ENCODE results near the gene AFG3L2. TPM values are rescaled to one million over a fixed set of nuclear protein-coding genes. Genes with fewer than 3 reads are reported as not detected.
"Not testable (repeated sequence)": the region's sequence is repeated elsewhere in the genome, so short reads cannot be mapped to it uniquely, and the experiment has no call there.

The AFG3L2 gene
- total RNA-seq, 5 donors from 2014 or later (not counting 1 experiment from before 2014, with no cell fraction given), result 30.6 to 37.4 (median 36.3) TPM

DNA sequence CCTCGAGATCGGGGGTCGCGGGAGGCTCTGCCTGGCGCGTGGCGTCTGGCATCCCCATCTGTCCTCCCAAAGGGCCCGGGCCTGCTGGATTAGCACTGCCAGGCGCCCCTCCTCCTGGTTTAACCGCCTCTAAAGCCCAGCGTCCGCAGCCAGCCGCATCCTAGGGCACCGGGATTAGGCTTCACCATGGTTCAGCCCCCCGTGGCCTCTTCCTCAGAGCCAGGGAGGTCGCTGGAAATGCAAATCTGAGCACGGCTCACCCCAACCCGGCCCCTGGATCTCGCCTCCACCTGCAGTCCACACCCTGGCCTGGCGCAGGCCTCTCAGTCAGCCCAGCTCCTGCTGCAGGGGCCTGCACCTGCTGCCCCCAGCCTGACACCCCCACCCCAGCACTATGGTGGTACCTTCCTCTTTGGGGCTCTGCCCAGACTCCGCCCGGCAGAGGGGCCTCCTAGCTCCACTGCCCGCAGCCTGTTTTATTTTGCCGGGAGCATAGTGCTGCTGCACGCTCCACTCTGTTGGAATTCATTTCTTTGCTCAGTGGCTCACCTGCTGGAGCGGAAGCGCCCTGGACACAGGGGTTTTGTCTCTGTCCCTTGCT, 43.9 kb upstream of the AFG3L2 start:
- CTCF ChIA-PET, result no interaction called here
- DNase-seq, result no peak
- Mint-ChIP-seq H3K9me3 (no peaks in the 10 kb centered on the region), H3K27me3 (peaks cover 7% of the 10 kb centered on the region in 2 donors), H3K36me3 (no peaks in the 10 kb centered on the region), H3K27ac (no peak overlapping the region), H3K4me3 (peak overlapping the region; percentile 65 to 89 (median 75)), H3K4me1 (peaks cover 5 to 7% (median 7%) of the 10 kb centered on the region in 3 donors)
- ATAC-seq (replicated peaks in 1 of 4), result no peak
- no peaks in the 10 kb centered on the region for H3K36me3 ChIP-seq (ENCODE audit: control insufficient read depth in 2 of 2, extremely low read depth in 1 of 2, insufficient read depth in 1 of 2, low read length in 1 of 2)
- H3K4me3 ChIP-seq (ENCODE audit: control insufficient read depth in 1 of 2, extremely low read depth in 1 of 2, low read length in 1 of 2), result no peak overlapping the region
- POLR2A ChIA-PET, result no interaction called here
- peaks cover 0 to 22% of the 10 kb centered on the region in 2 experiments for H3K27me3 ChIP-seq (replicated peaks in 1 of 2; ENCODE audit: control insufficient read depth in 2 of 2, extremely low read depth in 1 of 2, insufficient read depth in 2 of 2, low read length in 1 of 2)
- 66% methylated on average over 23 of the region's 27 CpGs for WGBS (ENCODE audit: insufficient coverage)
- no peaks in the 10 kb centered on the region for H3K9me3 ChIP-seq
- H3K27ac ChIP-seq (ENCODE audit: low read length), result no peak overlapping the region
- peaks cover 0 to 13% of the 10 kb centered on the region in 2 experiments for H3K4me1 ChIP-seq (ENCODE audit: control insufficient read depth in 1 of 2, extremely low read depth in 1 of 2, insufficient read depth in 2 of 2, low read length in 2 of 2)

GRCh38 chr18:12417687-12418086, 40.7 kb upstream of the AFG3L2 start:
- Histone ChIP-seq H3K36me3 (ENCODE audit: control insufficient read depth in 2 of 2, extremely low read depth in 1 of 2, insufficient read depth in 1 of 2, low read length in 1 of 2) (no peaks in the 10 kb centered on the region), H3K27me3 (replicated peaks in 1 of 2; ENCODE audit: control insufficient read depth in 2 of 2, extremely low read depth in 1 of 2, insufficient read depth in 2 of 2, low read length in 1 of 2) (peaks cover 0 to 19% of the 10 kb centered on the region in 2 experiments), H3K27ac (ENCODE audit: low read length) (no peak overlapping the region), H3K9me3 (no peaks in the 10 kb centered on the region), H3K4me3 (ENCODE audit: control insufficient read depth in 1 of 2, extremely low read depth in 1 of 2, low read length in 1 of 2) (no peak overlapping the region), H3K4me1 (ENCODE audit: control insufficient read depth in 1 of 2, extremely low read depth in 1 of 2, insufficient read depth in 2 of 2, low read length in 2 of 2) (peaks cover 0 to 13% of the 10 kb centered on the region in 2 experiments)
- ATAC-seq (replicated peaks in 1 of 4), result no peak
- ChIA-PET CTCF (interaction anchor here in 1 of 2 donors (0.6 kb wide), 1 partner anchor 270 kb away, joined by 3 read pairs; no protein-coding TSS in a partner anchor), POLR2A (no interaction called here)
- Mint-ChIP-seq H3K36me3 (no peaks in the 10 kb centered on the region), H3K4me1 (peaks cover 5 to 7% (median 7%) of the 10 kb centered on the region in 3 donors), H3K4me3 (no peak overlapping the region), H3K9me3 (no peaks in the 10 kb centered on the region), H3K27me3 (peaks cover 2 to 7% of the 10 kb centered on the region in 2 donors), H3K27ac (no peak overlapping the region)
- 100% methylated on average over 2 of the region's 4 CpGs for WGBS (ENCODE audit: insufficient coverage)
- no peak for DNase-seq

GRCh38 chr18:12416098-12416729, 39.2 kb upstream of the AFG3L2 start:
- H3K36me3 Mint-ChIP-seq, result no peaks in the 10 kb centered on the region
- Histone ChIP-seq H3K27me3 (replicated peaks in 1 of 2; ENCODE audit: control insufficient read depth in 2 of 2, extremely low read depth in 1 of 2, insufficient read depth in 2 of 2, low read length in 1 of 2) (peaks cover 0 to 13% of the 10 kb centered on the region in 2 experiments), H3K4me3 (ENCODE audit: control insufficient read depth in 1 of 2, extremely low read depth in 1 of 2, low read length in 1 of 2) (no peak overlapping the region), H3K36me3 (ENCODE audit: control insufficient read depth in 2 of 2, extremely low read depth in 1 of 2, insufficient read depth in 1 of 2, low read length in 1 of 2) (no peaks in the 10 kb centered on the region), H3K9me3 (no peaks in the 10 kb centered on the region), H3K27ac (ENCODE audit: low read length) (no peak overlapping the region), H3K4me1 (ENCODE audit: control insufficient read depth in 1 of 2, extremely low read depth in 1 of 2, insufficient read depth in 2 of 2, low read length in 2 of 2) (peaks cover 0 to 13% of the 10 kb centered on the region in 2 experiments)
- no peak overlapping the region for H3K27ac Mint-ChIP-seq
- H3K4me1 Mint-ChIP-seq, result peaks cover 3 to 6% (median 5%) of the 10 kb centered on the region in 3 donors
- WGBS (ENCODE audit: insufficient coverage), result 100% methylated on average over 2 of the region's 5 CpGs
- POLR2A ChIA-PET, result no interaction called here
- DNase-seq, result no peak
- CTCF ChIA-PET, result interaction anchor here in 1 of 2 donors (0.6 kb wide), 1 partner anchor 144 kb away, joined by 8 read pairs; no protein-coding TSS in a partner anchor
- ATAC-seq (replicated peaks in 1 of 4), result no peak
- H3K27me3 Mint-ChIP-seq, result peaks cover 0 to 5% of the 10 kb centered on the region in 2 donors
- H3K4me3 Mint-ChIP-seq, result no peak overlapping the region
- H3K9me3 Mint-ChIP-seq, result no peaks in the 10 kb centered on the region

DNA sequence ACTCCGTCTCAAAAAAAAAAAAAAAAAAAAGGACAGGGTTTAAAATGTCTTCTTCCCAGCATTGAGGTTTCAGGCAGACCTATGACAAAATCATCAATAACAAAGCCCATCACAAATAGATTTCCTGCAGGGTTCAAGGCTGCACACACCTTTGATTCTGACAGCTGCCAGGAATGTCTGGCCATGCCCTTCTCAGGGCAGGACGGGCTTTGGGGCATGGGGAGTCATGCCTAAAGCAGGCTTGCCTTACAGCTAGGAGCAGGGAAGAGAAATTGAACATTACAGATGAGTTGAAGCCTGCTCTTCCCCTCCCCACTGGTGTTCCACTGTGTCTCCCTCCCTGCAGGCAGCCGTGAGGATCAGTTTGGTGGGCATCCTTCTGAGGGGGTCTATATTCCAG, 34.4 kb upstream of the AFG3L2 start:
- Mint-ChIP-seq H3K4me3 (no peak overlapping the region), H3K27ac (no peak overlapping the region), H3K9me3 (no peaks in the 10 kb centered on the region), H3K36me3 (no peaks in the 10 kb centered on the region), H3K27me3 (peaks cover 0 to under 1% of the 10 kb centered on the region in 2 donors), H3K4me1 (peaks cover 4 to 17% (median 16%) of the 10 kb centered on the region in 3 donors)
- ATAC-seq (replicated peaks in 1 of 4) (no peak), DNase-seq (no peak)
- peaks cover 0 to 10% of the 10 kb centered on the region in 2 experiments for H3K27me3 ChIP-seq (replicated peaks in 1 of 2; ENCODE audit: control insufficient read depth in 2 of 2, extremely low read depth in 1 of 2, insufficient read depth in 2 of 2, low read length in 1 of 2)
- H3K4me1 ChIP-seq (ENCODE audit: control insufficient read depth in 1 of 2, extremely low read depth in 1 of 2, insufficient read depth in 2 of 2, low read length in 2 of 2), result peaks cover 5 to 16% of the 10 kb centered on the region in 2 experiments
- H3K9me3 ChIP-seq, result no peaks in the 10 kb centered on the region
- H3K4me3 ChIP-seq (ENCODE audit: control insufficient read depth in 1 of 2, extremely low read depth in 1 of 2, low read length in 1 of 2), result no peak overlapping the region
- no peak overlapping the region for H3K27ac ChIP-seq (ENCODE audit: low read length)
- WGBS (ENCODE audit: insufficient coverage), result no CpG with 5 or more reads among the region's 3 CpGs
- ChIA-PET CTCF (interaction anchor here in 1 of 2 donors (0.6 kb wide), 1 partner anchor 530 kb away, joined by 9 read pairs; no protein-coding TSS in a partner anchor), POLR2A (interaction anchor here in 1 of 2 donors (0.7 kb wide), 1 partner anchor 13 kb away, joined by 11 read pairs; no protein-coding TSS in a partner anchor)
- H3K36me3 ChIP-seq (ENCODE audit: control insufficient read depth in 2 of 2, extremely low read depth in 1 of 2, insufficient read depth in 1 of 2, low read length in 1 of 2), result no peaks in the 10 kb centered on the region

DNA sequence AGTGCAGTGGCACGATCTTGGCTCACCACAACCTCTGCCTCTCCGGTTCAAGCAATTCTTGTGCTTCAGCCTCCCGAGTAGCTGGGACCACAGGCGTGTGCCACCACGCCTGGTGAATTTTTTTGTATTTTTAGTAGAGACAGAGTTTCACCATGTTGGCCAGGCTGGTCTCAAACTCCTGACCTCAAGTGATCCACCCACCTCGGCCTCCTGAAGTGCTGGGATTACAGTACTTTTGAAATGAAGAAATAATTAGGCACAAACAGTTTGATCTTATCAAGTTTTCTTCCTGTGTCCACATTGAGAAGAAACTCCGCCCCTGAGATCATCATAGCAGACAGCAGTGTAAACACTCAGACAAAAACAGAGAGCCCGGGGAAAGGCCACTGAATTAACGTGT, 33.7 kb upstream of the AFG3L2 start:
- ATAC-seq (replicated peaks in 1 of 4); H3K27me3 Mint-ChIP-seq; POLR2A ChIA-PET; H3K27ac Mint-ChIP-seq; H3K36me3 ChIP-seq (ENCODE audit: control insufficient read depth in 2 of 2, extremely low read depth in 1 of 2, insufficient read depth in 1 of 2, low read length in 1 of 2); H3K4me3 Mint-ChIP-seq; DNase-seq; H3K9me3 Mint-ChIP-seq; H3K27ac ChIP-seq (ENCODE audit: low read length); H3K9me3 ChIP-seq; CTCF ChIA-PET; H3K36me3 Mint-ChIP-seq; H3K4me3 ChIP-seq (ENCODE audit: control insufficient read depth in 1 of 2, extremely low read depth in 1 of 2, low read length in 1 of 2): not testable (repeated sequence)
- Histone ChIP-seq H3K4me1 (ENCODE audit: control insufficient read depth in 1 of 2, extremely low read depth in 1 of 2, insufficient read depth in 2 of 2, low read length in 2 of 2) (peaks cover 7 to 18% of the 10 kb centered on the region in 2 experiments), H3K27me3 (replicated peaks in 1 of 2; ENCODE audit: control insufficient read depth in 2 of 2, extremely low read depth in 1 of 2, insufficient read depth in 2 of 2, low read length in 1 of 2) (peaks cover 0 to 12% of the 10 kb centered on the region in 2 experiments)
- H3K4me1 Mint-ChIP-seq, result peaks cover 10 to 23% (median 21%) of the 10 kb centered on the region in 3 donors
- WGBS (ENCODE audit: insufficient coverage), result no CpG with 5 or more reads among the region's 9 CpGs

GRCh38 chr18:12410081-12410481, 33.1 kb upstream of the AFG3L2 start:
- H3K4me1 ChIP-seq (ENCODE audit: control insufficient read depth in 1 of 2, extremely low read depth in 1 of 2, insufficient read depth in 2 of 2, low read length in 2 of 2), result peaks cover 7 to 18% of the 10 kb centered on the region in 2 experiments
- no peak overlapping the region for H3K4me3 Mint-ChIP-seq
- no peak for ATAC-seq (replicated peaks in 1 of 4)
- ChIA-PET POLR2A (no interaction called here), CTCF (interaction anchor here in 1 of 2 donors (0.6 kb wide), 1 partner anchor 1883 kb away, joined by 3 read pairs; no protein-coding TSS in a partner anchor)
- peaks cover 0 to 18% of the 10 kb centered on the region in 2 experiments for H3K27me3 ChIP-seq (replicated peaks in 1 of 2; ENCODE audit: control insufficient read depth in 2 of 2, extremely low read depth in 1 of 2, insufficient read depth in 2 of 2, low read length in 1 of 2)
- H3K27ac ChIP-seq (ENCODE audit: low read length), result no peak overlapping the region
- peaks cover 8 to 9% of the 10 kb centered on the region in 2 donors for H3K27me3 Mint-ChIP-seq
- H3K4me1 Mint-ChIP-seq, result peaks cover 10 to 23% (median 21%) of the 10 kb centered on the region in 3 donors
- no peaks in the 10 kb centered on the region for H3K36me3 ChIP-seq (ENCODE audit: control insufficient read depth in 2 of 2, extremely low read depth in 1 of 2, insufficient read depth in 1 of 2, low read length in 1 of 2)
- H3K9me3 Mint-ChIP-seq, result no peaks in the 10 kb centered on the region
- H3K36me3 Mint-ChIP-seq, result no peaks in the 10 kb centered on the region
- H3K9me3 ChIP-seq, result no peaks in the 10 kb centered on the region
- no peak overlapping the region for H3K4me3 ChIP-seq (ENCODE audit: control insufficient read depth in 1 of 2, extremely low read depth in 1 of 2, low read length in 1 of 2)
- WGBS (ENCODE audit: insufficient coverage), result 80% methylated on average over 3 of the region's 9 CpGs
- DNase-seq, result no peak
- H3K27ac Mint-ChIP-seq, result peak overlapping the region in 1 of 2 donors; percentile 48

All from T-cell (primary cell).